ENCODE measurements around the gene TAF4. TPM values are rescaled to one million over a fixed set of nuclear protein-coding genes. Genes with fewer than 3 reads are reported as not detected.

The TAF4 gene
- total RNA-seq, 1 donor from 2014 or later = 17.6 TPM

DNA sequence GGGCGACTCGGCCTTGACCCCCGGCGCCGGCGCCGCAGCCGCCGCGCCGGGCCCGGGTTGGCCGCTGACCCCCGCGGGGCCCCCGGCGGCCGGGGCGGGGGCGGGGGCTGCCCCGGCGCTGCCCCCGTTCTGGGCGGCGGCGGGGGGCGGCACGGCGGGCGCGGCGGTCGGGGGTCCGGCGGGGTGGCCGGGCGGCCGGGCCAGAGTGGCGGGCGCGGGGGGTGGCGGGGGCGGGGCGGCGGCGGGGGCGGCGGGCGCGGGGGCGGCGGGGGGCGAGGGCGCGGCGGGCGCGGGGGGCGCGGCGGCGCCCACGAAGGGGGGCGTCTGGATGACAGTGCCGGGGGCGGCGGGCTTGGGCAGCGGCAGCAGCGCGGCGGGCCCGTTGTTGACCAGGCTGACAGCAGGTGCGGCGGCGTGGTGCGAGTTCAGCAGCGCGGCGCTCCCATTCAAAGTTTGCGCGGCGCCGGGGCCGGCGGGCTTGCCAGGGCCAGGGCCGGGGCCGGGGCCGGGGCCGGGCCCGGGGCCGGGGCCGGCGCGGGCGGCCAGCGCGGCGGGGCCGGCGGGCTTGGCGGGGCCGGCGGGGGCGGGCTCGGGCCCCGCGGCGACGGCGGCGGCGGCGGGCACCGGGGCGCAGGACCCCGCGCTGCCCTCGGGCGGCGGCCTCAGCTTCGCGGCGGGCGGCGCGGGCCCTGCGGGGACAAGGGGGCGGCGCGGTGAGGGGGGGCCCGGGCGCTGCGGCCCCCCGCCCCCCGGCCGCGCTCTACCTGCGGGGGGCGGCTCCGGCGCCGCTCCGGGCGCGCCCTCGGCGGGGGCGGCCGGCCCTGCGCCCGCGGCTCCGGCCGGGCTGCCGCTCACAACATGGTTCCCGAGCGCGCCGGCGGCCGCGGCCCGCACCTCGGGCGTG, 659 bp downstream of the TAF4 start:
- H3K9me3 ChIP-seq = no peaks in the 10 kb centered on the region
- ATAC-seq = peak in 1 of 2 donors; percentile 17
- H3K4me3 ChIP-seq = peak overlapping the region; percentile 51
- H3K4me1 ChIP-seq = peaks cover 57% of the 10 kb centered on the region
- no peak overlapping the region for H3K27ac ChIP-seq
- intact Hi-C loops (cut with DNase I) = no loop called here
- TF ChIP-seq, protein P1, sequence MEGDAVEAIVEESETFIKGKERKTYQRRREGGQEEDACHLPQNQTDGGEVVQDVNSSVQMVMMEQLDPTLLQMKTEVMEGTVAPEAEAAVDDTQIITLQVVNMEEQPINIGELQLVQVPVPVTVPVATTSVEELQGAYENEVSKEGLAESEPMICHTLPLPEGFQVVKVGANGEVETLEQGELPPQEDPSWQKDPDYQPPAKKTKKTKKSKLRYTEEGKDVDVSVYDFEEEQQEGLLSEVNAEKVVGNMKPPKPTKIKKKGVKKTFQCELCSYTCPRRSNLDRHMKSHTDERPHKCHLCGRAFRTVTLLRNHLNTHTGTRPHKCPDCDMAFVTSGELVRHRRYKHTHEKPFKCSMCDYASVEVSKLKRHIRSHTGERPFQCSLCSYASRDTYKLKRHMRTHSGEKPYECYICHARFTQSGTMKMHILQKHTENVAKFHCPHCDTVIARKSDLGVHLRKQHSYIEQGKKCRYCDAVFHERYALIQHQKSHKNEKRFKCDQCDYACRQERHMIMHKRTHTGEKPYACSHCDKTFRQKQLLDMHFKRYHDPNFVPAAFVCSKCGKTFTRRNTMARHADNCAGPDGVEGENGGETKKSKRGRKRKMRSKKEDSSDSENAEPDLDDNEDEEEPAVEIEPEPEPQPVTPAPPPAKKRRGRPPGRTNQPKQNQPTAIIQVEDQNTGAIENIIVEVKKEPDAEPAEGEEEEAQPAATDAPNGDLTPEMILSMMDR (IDR thresholded peaks at IDR 0.05) = no peak
- no peak for DNase-seq
- no peaks in the 10 kb centered on the region for H3K36me3 ChIP-seq
- H3K27me3 ChIP-seq (ENCODE audit: low read depth) = no peaks in the 10 kb centered on the region

DNA sequence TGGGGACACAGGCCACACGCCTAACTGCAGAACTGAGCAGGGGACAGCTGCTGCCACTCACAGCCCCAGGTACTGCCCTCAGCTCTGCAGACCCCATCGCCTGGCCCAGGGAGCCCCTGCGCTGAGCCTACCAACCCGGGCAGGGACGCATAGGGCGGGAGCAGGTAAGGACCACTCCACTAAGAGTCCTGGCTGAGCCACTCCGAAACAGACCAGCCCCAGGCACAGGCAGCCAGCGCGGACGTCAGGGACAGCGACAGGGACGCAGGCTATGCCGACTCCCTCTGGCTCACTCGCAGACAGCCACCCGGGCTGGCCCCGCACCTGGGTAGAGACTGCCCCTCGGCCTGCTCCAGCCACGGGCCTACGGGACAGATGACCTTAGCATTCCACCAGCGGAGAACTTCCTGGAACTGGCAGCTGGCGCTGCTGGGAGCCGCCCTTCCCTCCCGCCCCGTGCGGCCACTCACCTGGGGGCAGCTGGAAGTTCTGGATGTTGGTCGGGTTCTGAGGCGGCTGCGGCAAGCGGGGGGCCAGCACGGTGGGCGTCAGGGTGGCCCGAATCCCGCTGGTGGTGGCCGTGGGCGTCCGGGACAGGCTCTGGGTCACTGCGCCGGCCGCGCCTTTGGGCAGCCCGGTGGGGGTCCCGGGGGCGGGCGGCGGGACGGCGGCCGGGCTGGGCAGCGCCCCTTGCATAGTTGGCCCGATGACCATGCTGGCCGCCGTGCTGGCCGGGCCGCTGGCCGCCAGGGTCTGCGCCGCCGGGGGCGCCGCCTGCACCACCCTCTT, 1.5 kb downstream of the TAF4 start:
- TF ChIP-seq, protein P1 (IDR thresholded peaks at IDR 0.05) = no peak
- ATAC-seq = peak; percentile 54 to 66
- H3K27ac ChIP-seq = no peak overlapping the region
- H3K9me3 ChIP-seq = no peaks in the 10 kb centered on the region
- intact Hi-C loops (cut with DNase I) = no loop called here
- H3K4me1 ChIP-seq = peaks cover 58% of the 10 kb centered on the region
- no peaks in the 10 kb centered on the region for H3K27me3 ChIP-seq (ENCODE audit: low read depth)
- peak; percentile 71 for DNase-seq
- peak overlapping the region; percentile 56 for H3K4me3 ChIP-seq
- H3K36me3 ChIP-seq = no peaks in the 10 kb centered on the region

DNA sequence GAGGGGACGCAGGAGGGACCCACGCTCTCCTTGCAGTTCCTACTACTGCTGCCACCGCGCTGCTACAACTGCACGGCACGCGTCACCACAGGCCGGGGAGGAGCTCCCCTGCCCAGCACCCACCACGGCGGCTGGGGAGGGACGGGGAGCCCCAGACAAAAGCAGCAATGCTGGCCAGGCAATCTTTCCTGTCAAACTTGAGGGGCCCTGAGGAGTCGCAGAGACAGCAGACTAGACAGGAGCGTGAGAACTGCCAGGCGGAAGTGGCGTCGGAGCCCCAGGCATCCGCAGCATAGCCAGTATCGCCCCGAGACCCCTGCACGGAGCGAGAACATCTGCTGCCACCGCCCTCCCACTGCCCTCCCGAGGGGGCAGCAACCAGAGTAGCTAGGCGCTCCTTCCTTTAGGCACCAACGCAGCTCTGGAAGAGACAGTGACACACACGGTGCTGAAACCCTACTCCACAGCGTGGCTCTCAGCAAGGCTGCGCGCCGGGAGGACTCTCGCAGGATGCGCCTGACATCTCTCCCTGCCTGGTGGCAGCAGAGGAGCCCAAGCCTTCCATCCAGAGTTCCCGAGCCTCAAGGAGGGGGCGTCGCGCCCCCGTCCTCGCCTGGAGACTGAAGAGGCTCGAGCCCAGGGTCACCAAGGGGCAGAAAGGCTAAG, 2.2 kb downstream of the TAF4 start:
- no peaks in the 10 kb centered on the region for H3K9me3 ChIP-seq
- TF ChIP-seq, protein P1 (IDR thresholded peaks at IDR 0.05) = no peak
- H3K4me3 ChIP-seq = peak overlapping the region; percentile 56
- DNase-seq (no peak), ATAC-seq (no peak)
- no peak overlapping the region for H3K27ac ChIP-seq
- peaks cover 58% of the 10 kb centered on the region for H3K4me1 ChIP-seq
- no peaks in the 10 kb centered on the region for H3K27me3 ChIP-seq (ENCODE audit: low read depth)
- intact Hi-C loops (cut with DNase I) = no loop called here
- H3K36me3 ChIP-seq = no peaks in the 10 kb centered on the region

DNA sequence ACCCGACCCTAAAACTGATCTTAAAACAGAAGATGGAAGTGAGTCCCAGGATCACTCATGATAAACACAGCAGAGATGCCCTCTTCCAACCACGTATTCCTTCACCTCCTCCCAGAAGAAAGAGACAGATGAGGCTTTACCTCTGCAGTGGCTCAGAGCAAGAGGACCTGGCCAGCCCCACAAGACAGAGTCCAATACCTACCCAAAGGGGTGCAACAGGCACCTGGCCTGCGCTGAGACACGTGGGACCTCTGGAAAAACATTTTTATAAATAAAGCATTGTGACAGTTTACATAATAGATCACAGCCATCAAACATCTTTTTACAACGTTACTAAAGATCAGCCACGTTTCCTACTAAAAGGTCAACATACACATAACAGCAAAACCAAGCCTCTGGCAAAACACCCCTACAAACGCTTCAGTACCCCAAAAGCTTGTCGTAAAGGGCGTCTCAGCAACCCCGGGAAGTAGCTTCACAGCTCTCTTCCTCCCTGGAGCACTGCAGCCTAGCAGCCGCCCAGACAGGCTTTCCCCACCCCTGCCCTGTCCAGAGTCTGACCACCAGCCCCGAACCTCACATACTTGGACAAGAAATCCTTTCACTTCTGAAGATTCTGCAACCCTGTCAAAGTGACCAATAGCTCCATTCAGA, 2.9 kb downstream of the TAF4 start:
- H3K27ac ChIP-seq = no peak overlapping the region
- ATAC-seq (no peak), DNase-seq (no peak)
- TF ChIP-seq, protein P1 (IDR thresholded peaks at IDR 0.05) = no peak
- no peaks in the 10 kb centered on the region for H3K27me3 ChIP-seq (ENCODE audit: low read depth)
- H3K4me3 ChIP-seq = no peak overlapping the region
- H3K9me3 ChIP-seq = no peaks in the 10 kb centered on the region
- intact Hi-C loops (cut with DNase I) = no loop called here
- H3K36me3 ChIP-seq = no peaks in the 10 kb centered on the region
- peaks cover 54% of the 10 kb centered on the region for H3K4me1 ChIP-seq

All from lower lobe of right lung (tissue), 2 donors.